ENCODE results near the gene JAML.

JAML gene

GRCh38 chr11:118145285-118146227 is 79.3 kb downstream of the JAML start:
- peak; percentile 68 for DNase-seq (ENCODE audit: low spot score)

- DNase-seq (ENCODE audit: low spot score) = no peak
Measured at GRCh38 chr11:118144301-118145268, 80.2 kb downstream of the JAML start.

Measured in RKO (cell line).